IPS-20b (cell line): Measurements from ENCODE around the gene REV3L.
A peak's percentile ranks its signal among the peaks of the same experiment; 100 is the strongest.
"Not testable (repeated sequence)": the region's sequence is repeated elsewhere in the genome, so short reads cannot be mapped to it uniquely, and the experiment has no call there.

Experiments used
- H3K27ac ChIP-seq: one replicate; pipeline ENCODE4 v1.5.1; 2013; ENCODE audit warnings: low read length
- H3K27me3 ChIP-seq: 2 replicates; pipeline ENCODE4 v1.6.1; 2013; ENCODE audit warnings: mild to moderate bottlenecking, low read length, inconsistent platforms; ENCODE audit not compliant: insufficient read depth
- H3K36me3 ChIP-seq: 2 replicates; pipeline ENCODE4 v1.6.1; 2013; ENCODE audit warnings: low read depth, mild to moderate bottlenecking, inconsistent platforms, low read length, moderate library complexity; ENCODE audit not compliant: insufficient read depth
- H3K4me1 ChIP-seq: 2 replicates; pipeline ENCODE4 v1.6.1; 2013; ENCODE audit warnings: mild to moderate bottlenecking, control low read depth, inconsistent platforms, low read length, moderate library complexity; ENCODE audit not compliant: insufficient read depth
- H3K4me3 ChIP-seq: 2 replicates; pipeline ENCODE4 v1.5.1; 2013; ENCODE audit warnings: mild to moderate bottlenecking, low read length, inconsistent platforms
- H3K9ac ChIP-seq: 2 replicates; pipeline ENCODE4 v1.6.1; 2013; ENCODE audit warnings: low read depth, mild to moderate bottlenecking, inconsistent platforms, low read length, moderate library complexity
- H3K9me3 ChIP-seq: 2 replicates; pipeline ENCODE4 v1.6.1; 2013; ENCODE audit warnings: mild to moderate bottlenecking, low read depth, low read length, inconsistent platforms; ENCODE audit not compliant: insufficient read depth

The REV3L gene

GRCh38 chr6:111520524-111520923 lies 37.5 kb upstream of the REV3L start:
- no peaks in the 10 kb centered on the region for H3K27me3 ChIP-seq
- H3K9me3 ChIP-seq = no peaks in the 10 kb centered on the region
- H3K4me3 ChIP-seq = no peak overlapping the region
- no peaks in the 10 kb centered on the region for H3K36me3 ChIP-seq
- peaks cover 24% of the 10 kb centered on the region for H3K4me1 ChIP-seq
- no peak overlapping the region for H3K9ac ChIP-seq
- H3K27ac ChIP-seq = no peak overlapping the region

- peak overlapping the region; percentile 22; the same call in 1 of the 2 replicates for H3K9ac ChIP-seq
- H3K27me3 ChIP-seq = no peaks in the 10 kb centered on the region
- H3K27ac ChIP-seq = no peak overlapping the region
- H3K9me3 ChIP-seq = no peaks in the 10 kb centered on the region
- H3K36me3 ChIP-seq = no peaks in the 10 kb centered on the region
- H3K4me1 ChIP-seq = peaks cover 8% of the 10 kb centered on the region; the same call in 1 of the 2 replicates
- no peak overlapping the region for H3K4me3 ChIP-seq
Measured at GRCh38 chr6:111517965-111518364, 34.9 kb upstream of the REV3L start.

- no peaks in the 10 kb centered on the region for H3K27me3 ChIP-seq
- H3K27ac ChIP-seq = no peak overlapping the region
- no peaks in the 10 kb centered on the region for H3K36me3 ChIP-seq
- no peak overlapping the region for H3K4me3 ChIP-seq
- H3K4me1 ChIP-seq = 0 out of 2 replicates have a peak, but pooled peaks cover 6% of the 10 kb centered on the region
- H3K9ac ChIP-seq = no peak overlapping the region
- no peaks in the 10 kb centered on the region for H3K9me3 ChIP-seq
Measured at GRCh38 chr6:111515259-111515658, 32.2 kb upstream of the REV3L start.

- H3K27me3 ChIP-seq, H3K27ac ChIP-seq, H3K9me3 ChIP-seq, H3K4me3 ChIP-seq, H3K9ac ChIP-seq, H3K4me1 ChIP-seq, H3K36me3 ChIP-seq: not testable (repeated sequence)
Measured at GRCh38 chr6:111514531-111514930, 31.5 kb upstream of the REV3L start.

GRCh38 chr6:111507219-111507618 lies 24.2 kb upstream of the REV3L start:
- H3K27ac ChIP-seq, H3K9ac ChIP-seq, H3K36me3 ChIP-seq, H3K4me3 ChIP-seq, H3K9me3 ChIP-seq, H3K27me3 ChIP-seq: not testable (repeated sequence)
- H3K4me1 ChIP-seq = peaks cover 13% of the 10 kb centered on the region

- H3K9ac ChIP-seq = not testable (repeated sequence)
Measured at GRCh38 chr6:111505498-111505897, 22.5 kb upstream of the REV3L start.

GRCh38 chr6:111503660-111504059 lies 20.6 kb upstream of the REV3L start:
- no peak overlapping the region for H3K4me3 ChIP-seq
- H3K9ac ChIP-seq = no peak overlapping the region; the same call in 1 of the 2 replicates
- H3K36me3 ChIP-seq = no peaks in the 10 kb centered on the region
- no peaks in the 10 kb centered on the region for H3K27me3 ChIP-seq
- H3K27ac ChIP-seq = no peak overlapping the region
- peaks cover 18% of the 10 kb centered on the region for H3K4me1 ChIP-seq
- no peaks in the 10 kb centered on the region for H3K9me3 ChIP-seq

More at GRCh38 chr6:111505498-111505897, 22.5 kb upstream of the REV3L start:
- H3K27me3 ChIP-seq, H3K9me3 ChIP-seq, H3K27ac ChIP-seq, H3K36me3 ChIP-seq, H3K4me3 ChIP-seq: not testable (repeated sequence)
- H3K4me1 ChIP-seq = peaks cover 18% of the 10 kb centered on the region

- Histone ChIP-seq H3K9ac (no peak overlapping the region), H3K27me3 (no peaks in the 10 kb centered on the region), H3K4me3 (no peak overlapping the region), H3K4me1 (peaks cover 18% of the 10 kb centered on the region), H3K36me3 (no peaks in the 10 kb centered on the region), H3K27ac (no peak overlapping the region), H3K9me3 (no peaks in the 10 kb centered on the region)
Measured at GRCh38 chr6:111503194-111503593, 20.2 kb upstream of the REV3L start.

GRCh38 chr6:111502154-111502553 lies 19.1 kb upstream of the REV3L start:
- H3K27me3 ChIP-seq = no peaks in the 10 kb centered on the region
- peaks cover 18% of the 10 kb centered on the region for H3K4me1 ChIP-seq
- H3K9me3 ChIP-seq = no peaks in the 10 kb centered on the region
- no peak overlapping the region for H3K4me3 ChIP-seq
- H3K36me3 ChIP-seq = no peaks in the 10 kb centered on the region
- no peak overlapping the region for H3K9ac ChIP-seq
- H3K27ac ChIP-seq = no peak overlapping the region

- H3K4me3 ChIP-seq = no peak overlapping the region
Measured at GRCh38 chr6:111499269-111499793, 16.3 kb upstream of the REV3L start.

GRCh38 chr6:111494951-111495635 lies 12.1 kb upstream of the REV3L start:
- peaks cover 1% of the 10 kb centered on the region; the same call in 1 of the 2 replicates for H3K4me1 ChIP-seq
- H3K9me3 ChIP-seq = no peaks in the 10 kb centered on the region
- H3K36me3 ChIP-seq = no peaks in the 10 kb centered on the region
- no peaks in the 10 kb centered on the region for H3K27me3 ChIP-seq
- no peak overlapping the region for H3K9ac ChIP-seq
- no peak overlapping the region for H3K4me3 ChIP-seq
- no peak overlapping the region for H3K27ac ChIP-seq

More at GRCh38 chr6:111499269-111499793, 16.3 kb upstream of the REV3L start:
- Histone ChIP-seq H3K27ac (no peak overlapping the region), H3K9me3 (no peaks in the 10 kb centered on the region), H3K36me3 (no peaks in the 10 kb centered on the region), H3K4me1 (peaks cover 18% of the 10 kb centered on the region), H3K27me3 (no peaks in the 10 kb centered on the region), H3K9ac (no peak overlapping the region)

GRCh38 chr6:111492499-111492898 lies 9.5 kb upstream of the REV3L start:
- Histone ChIP-seq H3K4me1 (peaks cover 7% of the 10 kb centered on the region; the same call in 1 of the 2 replicates), H3K9ac (no peak overlapping the region), H3K4me3 (no peak overlapping the region), H3K27me3 (no peaks in the 10 kb centered on the region), H3K9me3 (no peaks in the 10 kb centered on the region), H3K36me3 (peaks cover 9% of the 10 kb centered on the region; the same call in 1 of the 2 replicates), H3K27ac (no peak overlapping the region)
